NK-92 (cell line): ENCODE measurements around the gene S1PR4.
"Not testable (repeated sequence)": the region's sequence is repeated elsewhere in the genome, so short reads cannot be mapped to it uniquely, and the experiment has no call there.

ENCODE experiments used
- DNase-seq: peaks from one replicate; lab custom pipeline; 2025; ENCODE audit not compliant: unreplicated experiment; lab: John Stamatoyannopoulos, UW

The S1PR4 gene

DNA sequence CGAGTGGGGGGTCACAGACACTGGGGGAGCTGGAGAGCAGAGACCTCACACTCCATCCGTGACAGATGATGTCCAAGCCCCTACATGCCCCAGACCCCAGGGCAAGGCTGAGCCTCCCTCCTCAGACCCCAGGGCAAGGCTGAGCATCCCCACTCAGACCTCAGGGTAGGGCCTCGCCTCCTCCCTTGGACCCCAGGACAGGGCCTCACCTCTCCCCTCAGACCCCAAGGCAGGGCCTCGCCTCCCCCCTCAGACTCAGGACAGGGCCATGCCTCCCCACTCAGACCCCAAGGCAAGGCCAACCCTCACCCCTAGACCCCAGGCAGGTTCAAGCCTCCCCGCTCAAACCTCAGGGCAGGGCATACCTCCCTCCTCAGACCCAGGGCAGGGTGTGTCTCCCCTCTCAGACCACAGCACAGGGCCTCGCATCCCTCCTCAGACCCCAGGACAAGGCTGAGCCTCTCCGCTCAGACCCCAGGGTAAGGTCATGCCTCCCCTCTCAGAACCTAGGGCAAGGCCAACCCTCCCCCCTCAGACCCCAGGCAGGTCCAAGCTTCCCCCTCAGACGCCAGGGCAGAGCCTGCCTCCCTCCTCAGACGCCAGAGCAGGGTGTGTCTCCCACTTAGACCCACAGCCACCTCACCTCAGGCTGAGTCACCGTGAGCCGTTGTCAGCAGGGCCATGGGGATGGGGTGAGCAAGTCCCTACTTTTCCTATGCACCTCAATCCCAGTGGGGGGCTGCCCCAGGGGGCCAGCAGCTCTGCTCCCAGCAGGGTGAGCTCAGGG, 1.7 kb upstream of the S1PR4 start:
- no peak for DNase-seq

DNA sequence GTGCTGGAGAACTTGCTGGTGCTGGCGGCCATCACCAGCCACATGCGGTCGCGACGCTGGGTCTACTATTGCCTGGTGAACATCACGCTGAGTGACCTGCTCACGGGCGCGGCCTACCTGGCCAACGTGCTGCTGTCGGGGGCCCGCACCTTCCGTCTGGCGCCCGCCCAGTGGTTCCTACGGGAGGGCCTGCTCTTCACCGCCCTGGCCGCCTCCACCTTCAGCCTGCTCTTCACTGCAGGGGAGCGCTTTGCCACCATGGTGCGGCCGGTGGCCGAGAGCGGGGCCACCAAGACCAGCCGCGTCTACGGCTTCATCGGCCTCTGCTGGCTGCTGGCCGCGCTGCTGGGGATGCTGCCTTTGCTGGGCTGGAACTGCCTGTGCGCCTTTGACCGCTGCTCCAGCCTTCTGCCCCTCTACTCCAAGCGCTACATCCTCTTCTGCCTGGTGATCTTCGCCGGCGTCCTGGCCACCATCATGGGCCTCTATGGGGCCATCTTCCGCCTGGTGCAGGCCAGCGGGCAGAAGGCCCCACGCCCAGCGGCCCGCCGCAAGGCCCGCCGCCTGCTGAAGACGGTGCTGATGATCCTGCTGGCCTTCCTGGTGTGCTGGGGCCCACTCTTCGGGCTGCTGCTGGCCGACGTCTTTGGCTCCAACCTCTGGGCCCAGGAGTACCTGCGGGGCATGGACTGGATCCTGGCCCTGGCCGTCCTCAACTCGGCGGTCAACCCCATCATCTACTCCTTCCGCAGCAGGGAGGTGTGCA, 587 bp downstream of the S1PR4 start:
- no peak for DNase-seq

DNA sequence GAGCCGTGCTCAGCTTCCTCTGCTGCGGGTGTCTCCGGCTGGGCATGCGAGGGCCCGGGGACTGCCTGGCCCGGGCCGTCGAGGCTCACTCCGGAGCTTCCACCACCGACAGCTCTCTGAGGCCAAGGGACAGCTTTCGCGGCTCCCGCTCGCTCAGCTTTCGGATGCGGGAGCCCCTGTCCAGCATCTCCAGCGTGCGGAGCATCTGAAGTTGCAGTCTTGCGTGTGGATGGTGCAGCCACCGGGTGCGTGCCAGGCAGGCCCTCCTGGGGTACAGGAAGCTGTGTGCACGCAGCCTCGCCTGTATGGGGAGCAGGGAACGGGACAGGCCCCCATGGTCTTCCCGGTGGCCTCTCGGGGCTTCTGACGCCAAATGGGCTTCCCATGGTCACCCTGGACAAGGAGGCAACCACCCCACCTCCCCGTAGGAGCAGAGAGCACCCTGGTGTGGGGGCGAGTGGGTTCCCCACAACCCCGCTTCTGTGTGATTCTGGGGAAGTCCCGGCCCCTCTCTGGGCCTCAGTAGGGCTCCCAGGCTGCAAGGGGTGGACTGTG, 1.2 kb downstream of the S1PR4 start:
- DNase-seq = no peak

DNA sequence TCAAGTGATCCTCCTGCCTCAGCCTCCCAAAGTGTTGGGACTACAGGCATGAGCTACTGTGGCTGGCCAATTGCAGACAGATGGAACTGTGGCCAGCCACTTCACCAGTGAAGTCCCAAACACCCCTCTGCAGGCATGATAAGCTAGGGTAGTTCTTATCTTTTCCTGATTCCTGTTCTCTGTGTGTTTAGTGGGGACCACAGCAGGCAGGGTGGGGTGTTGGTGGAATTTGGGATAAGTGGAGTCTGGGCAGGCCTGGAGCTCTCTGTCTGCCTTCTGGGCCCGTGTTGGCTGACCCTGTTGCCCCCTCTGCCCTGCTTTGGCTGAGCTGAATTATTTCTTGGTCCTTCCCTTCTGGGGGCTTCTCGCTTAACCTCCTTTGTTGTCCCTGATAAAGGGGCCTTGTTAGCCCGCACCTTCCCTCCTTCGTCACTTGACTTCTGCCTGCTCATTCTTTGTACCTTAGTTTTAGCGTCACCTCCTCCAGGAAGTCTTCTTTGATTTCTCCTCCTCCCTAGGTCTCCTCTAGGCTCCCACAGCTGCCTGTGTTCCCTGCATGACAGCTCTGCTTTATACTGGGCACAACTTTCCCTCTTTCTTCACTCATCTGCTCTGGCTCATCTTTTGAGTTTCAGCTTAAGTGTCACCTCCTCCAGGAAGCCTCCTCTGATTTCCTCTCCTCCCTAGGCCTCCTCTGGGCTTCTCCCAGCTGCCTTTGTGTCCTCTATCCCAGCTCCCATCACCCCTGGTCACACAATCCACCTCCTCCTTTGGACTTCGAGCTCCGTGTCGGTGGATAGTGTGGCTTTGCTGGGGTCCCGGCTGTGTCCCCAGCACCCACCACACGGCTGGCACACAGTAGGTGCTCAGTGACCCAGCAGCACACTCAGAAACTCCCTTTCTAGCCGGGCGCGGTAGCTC, 5.4 kb downstream of the S1PR4 start:
- no peak for DNase-seq

DNA sequence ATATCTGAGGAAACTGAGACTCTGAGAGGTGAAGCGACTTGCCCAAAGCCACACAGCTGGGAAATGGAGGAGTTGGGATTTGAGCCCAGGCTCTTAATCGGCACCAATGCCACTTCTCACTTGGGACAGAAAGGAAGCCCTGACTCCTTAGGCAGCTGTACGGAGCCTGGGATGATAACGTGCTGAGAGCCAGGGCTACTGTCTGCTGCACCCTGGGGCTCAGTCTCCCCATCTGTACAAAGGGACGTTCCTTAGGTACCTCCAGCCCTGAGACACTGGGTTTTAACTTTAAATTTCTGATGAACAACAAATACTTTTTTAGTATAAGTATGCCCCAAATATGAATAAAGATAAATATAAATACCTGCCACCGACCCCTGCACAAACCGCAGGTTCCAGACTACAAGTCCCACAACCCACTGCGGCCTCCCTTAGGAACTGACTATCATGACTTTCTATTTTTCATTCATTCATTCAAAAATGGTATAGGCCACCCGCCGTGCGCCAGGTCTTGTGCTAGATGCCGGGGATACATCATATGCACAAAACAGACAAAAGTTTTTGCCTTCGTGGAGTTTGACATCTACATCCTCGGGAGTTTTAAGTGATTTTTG, 6.4 kb downstream of the S1PR4 start:
- DNase-seq = no peak

DNA sequence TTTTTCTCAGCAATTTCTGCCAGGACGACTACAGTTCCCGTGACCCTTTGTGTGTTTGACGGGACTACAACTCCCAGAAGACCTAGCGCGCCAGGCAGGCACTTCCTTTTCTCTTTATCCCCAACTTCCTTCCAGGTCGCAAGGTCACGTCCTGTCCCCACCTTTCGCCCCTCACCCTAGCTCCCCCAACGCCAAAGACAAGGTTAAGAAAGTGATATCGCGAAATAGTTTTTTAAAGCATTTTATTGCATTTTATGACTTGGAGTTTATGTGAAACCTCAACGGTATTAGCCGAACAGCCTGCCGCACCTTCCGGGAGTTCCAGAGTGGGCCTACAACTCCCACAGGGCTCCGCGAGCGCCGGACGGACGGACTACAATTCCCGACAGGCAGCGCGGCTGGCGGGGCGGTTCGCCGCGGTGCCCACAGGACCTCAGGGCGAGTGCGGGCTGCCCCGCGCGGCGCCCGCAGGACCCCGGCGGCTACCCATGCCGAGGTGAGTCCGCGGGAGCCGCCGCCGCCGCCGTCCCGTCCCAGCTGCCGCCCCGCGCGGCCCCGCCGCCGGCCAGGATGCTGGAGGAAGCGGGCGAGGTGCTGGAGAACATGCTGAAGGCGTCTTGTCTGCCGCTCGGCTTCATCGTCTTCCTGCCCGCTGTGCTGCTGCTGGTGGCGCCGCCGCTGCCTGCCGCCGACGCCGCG, 7.0 kb downstream of the S1PR4 start, which contains the start of gene NCLN:
TSS of gene NCLN (plus strand) at position 470 of the 699 bp plus-strand sequence. CDS start at position 571, 101 bp downstream.
- peak; percentile 43 for DNase-seq

DNA sequence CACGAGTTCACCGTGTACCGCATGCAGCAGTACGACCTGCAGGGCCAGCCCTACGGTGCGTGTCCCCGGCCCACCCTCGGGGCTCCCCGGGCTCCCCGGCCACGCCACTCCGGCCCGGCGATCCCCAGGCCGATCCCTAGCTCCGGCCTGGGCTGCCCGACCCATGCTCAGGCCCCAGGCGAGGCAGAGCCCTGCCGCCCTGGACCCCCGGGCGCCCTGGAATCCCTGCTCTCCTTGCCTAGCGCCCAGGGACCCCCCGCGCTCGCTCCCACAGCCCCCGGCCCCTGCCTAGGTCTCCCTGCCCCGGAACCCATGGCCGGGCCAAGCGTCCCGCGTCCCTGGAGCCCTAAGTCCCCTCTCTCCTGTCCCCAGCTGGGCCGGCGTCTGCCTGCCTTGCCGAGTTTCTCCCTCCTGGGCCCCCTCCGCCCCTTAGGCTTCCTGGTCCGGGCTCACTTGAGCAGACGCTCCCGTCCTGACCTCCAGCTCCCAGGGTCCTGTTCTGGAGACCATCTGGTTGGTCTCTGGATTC, 7.7 kb downstream of the S1PR4 start:
- no peak for DNase-seq

DNA sequence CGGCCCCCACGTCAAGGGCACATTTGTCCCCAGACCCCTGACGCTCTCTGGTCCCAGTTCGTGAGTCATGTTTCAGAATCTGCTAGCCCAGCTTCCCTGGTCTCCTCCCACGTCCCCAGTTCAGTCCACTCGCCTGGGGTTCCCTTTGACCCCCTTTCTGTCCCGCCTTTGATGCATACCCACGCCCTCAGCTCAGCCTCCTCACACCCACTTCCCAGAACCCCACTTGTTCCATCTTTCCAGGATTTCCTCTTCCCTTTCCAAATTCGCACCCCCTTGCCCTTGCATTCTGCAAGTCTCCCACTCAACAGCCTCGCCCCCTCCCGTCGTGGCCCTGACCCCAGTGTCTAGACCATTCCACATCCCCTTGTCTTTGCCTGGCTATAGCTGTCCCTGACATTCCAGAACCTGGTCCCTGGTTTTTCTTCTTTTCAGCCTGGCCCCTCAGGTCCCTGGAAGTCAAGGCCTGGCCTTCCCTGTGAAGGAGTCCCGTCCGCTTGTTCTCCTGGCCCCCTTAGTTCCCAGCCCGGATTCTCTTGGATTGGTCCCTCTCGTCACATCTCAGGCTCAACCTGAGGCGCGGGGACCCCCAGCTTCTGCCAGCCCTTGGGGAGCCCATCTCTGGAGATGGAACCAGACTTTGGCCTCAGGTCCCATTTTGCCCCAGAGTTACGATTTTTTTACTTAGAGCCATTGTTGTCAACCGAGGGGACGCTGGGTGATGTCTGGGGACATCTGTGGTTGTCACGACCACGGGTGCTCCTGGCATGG, 8.5 kb downstream of the S1PR4 start:
- DNase-seq = no peak

DNA sequence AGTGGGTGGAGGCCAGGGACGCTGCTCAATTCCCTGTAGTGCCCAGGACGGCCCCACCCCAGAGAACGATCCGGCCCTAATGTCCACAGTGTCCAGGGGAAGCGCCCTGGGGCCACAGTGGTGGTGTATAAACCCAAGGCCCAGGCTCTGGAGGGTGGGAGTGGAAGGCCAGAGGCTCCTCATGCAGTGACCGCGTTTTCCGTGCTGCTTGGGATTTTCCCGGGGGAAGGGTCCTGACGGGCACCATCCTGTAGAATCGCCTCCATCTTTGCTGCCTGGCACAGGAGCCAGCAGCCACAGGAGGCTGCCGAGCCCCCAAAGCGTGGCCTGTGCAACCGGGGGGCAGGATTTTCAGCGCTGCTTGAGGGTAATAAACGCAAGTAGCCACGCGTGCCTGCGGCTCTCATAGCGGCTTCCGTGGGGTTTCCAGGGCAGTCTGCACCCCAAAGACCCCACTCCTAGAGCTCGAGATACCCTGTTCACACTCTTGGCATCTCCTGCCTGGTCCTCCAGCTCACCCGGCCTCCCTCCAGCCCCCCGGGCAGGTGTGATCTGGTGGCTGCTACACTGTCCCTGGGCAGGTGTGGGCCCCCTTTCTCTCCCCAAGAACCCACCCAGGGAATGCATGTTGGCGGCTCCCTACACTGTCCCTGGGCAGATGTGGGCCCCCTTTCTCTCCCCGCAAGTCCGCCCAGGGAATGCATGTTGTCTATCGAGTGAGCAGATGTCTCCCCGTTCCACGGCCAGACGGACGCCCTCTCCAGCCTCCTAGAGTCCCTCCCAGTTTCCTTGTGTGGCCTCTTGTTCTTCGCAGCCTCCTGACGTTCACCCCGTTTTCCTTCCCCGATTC, 9.3 kb downstream of the S1PR4 start:
- no peak for DNase-seq

DNA sequence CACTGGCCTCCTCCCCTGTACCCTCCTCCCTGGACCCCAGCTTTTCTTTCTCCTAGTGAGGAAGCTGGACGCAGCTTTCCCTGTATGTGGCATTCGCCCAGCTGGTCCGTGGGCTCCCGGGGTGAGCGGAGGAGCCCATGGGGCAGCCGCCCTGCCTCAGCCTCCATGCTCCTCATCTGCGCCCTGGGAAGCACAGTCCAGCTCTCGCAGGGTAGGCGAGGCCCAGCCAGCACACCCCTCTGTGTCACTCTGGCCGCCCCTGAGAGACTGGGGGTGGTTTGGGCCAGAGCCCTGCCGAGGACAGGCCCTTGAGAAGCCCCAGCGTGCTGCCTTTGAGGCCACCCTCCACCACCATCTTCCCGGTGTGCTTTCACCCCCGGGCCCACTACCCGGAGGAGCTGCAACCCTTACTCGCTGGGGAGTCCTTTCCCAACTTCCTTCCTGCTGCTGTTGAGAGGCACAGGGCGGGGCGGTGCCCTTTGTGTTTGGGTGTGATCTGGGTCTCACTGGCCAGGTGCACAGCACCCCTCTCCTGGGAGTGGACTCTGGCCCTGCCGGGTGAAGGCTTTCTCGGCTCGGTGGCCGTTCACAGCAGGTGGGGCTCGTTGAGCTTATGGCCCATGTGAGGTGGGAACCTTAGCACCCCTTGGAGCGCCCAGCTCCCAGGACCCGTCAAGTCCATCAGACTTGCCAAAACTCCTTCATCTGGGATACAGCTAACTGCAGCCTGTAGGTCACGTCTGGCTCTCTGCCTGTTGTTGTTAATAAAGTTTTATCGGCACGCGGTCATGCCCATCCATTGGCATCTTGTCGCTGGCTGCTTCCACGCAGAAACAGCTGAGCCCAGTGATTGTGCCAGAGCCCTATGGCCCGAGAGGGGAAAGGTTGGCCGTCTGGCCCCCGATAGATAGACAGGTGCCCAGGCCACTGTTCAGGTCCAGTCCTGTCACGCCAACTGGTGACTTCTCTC, 10.3 kb downstream of the S1PR4 start:
- no peak for DNase-seq

DNA sequence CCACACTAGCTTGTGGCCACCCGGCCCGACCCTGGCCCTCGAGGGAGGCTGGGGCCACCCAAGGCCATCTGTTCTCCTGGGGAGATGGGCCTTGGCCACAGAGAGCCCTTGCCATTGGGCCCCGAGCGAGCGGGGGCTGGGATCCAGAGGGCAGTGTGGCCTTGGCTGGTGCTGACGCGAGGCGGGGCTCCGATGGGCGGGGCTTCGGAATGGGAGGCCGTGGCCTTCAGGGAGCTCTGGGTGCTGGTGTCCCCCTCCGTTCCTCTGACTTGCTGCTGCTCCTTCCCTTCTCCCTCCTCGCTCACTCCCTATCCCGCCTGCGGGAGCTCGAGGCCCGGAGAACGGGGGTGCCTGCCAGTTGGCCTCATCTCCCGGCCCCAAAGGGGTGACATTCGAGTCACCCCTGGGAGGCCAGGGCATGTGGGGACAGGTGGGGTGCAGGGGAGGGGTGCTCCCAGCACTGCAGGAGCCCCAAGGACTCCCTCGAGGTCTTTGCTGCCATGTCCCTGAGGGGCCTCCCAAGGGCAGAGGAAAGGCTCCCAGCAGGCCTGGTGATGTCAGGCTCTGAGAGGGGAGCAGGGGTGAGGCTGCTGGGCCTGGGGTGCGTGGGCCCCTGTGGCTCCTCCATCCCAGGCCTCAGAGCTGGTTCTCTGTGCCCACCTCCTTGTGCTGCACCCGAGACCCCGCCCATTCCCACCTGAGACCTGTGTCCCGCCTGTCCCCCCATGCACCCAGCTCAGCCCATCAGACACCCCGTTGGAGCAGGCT, 11.3 kb downstream of the S1PR4 start:
- DNase-seq = no peak

DNA sequence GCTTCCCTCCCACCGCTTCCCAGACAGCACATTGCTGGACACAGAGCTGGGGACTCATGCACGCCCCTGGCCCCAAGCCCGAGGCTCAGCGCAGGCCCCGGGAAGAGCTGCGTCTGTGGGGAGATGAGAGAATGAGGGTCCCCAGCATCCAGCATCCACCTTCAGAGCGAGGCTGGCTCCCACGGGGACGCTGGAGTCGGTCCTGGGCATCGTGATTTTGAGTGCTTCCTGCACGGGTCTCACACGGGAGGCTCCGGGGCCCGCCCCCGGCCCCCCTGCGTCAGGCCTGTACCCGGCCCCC, 11.9 kb downstream of the S1PR4 start:
- no peak for DNase-seq

DNA sequence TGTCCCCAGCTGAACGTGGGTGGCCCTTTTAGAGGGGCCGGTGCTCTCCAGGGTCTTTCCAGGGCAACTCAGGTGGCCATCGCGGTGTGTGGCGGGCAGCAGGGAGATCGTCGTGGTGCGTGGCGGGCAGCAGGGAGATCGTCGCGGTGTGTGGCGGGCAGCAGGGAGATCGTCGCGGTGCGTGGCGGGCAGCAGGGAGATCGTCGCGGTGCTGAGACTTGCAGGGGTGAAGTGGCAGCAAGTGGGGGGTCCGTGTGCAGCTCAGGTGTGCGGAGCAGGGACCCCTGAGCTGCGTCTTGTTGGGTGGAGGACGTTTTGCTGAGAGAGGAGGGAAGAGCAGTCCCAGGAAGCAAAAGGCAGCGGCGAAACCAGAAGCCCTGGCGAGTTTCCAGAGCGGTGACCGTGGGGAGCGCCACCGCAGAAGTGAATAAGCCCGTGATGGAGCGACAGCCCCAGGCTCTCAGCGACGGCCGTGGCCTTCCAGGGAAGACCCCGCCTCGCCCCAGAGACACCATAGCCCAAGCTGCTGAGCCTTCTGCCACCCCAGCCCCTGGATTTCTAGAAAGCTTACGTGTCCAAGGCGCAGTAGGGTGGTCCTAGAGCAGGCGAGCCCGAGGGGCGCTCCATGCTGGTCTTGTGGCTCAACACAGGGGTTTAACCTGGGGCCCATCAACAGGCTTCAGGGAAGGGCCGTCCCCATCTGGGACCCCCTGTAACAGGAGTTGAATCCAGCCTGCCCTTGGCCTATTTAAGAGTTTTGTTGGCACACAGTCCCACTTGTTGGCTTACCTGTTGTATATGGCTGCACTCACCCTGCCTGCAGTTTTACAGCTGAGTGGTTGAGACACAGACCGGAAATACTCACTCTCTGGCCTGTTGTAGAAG, 12.6 kb downstream of the S1PR4 start:
- no peak for DNase-seq

DNA sequence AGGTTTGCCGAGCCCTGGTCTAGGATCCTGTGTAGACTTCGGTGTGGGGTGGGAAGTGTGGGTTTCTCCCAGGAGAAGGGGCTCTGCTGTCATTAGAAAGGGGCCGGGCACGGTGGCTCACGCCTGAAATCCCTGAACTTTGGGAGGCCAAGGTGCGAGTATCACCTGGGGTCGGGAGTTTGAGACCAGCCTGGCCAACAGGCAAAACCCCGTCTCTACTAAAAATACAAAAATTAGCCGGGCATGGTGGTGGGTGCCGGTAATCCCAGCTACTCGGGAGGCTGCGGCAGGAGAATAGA, 13.2 kb downstream of the S1PR4 start:
- DNase-seq = not testable (repeated sequence)

DNA sequence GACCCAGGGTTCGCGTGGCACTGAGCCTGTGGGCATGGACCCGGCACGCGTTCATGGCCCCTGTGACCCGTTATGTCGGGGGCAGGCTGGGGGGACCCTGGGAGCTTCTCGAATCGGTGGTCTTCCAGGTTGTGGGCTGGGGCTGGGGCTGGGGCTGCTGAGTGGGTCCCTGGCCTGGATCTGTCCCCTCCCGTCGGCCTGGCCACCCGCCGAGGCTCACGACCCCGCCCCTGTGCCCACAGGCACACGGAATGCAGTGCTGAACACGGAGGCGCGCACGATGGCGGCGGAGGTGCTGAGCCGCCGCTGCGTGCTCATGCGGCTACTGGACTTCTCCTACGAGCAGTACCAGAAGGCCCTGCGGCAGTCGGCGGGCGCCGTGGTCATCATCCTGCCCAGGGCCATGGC, 13.7 kb downstream of the S1PR4 start:
- DNase-seq = no peak

DNA sequence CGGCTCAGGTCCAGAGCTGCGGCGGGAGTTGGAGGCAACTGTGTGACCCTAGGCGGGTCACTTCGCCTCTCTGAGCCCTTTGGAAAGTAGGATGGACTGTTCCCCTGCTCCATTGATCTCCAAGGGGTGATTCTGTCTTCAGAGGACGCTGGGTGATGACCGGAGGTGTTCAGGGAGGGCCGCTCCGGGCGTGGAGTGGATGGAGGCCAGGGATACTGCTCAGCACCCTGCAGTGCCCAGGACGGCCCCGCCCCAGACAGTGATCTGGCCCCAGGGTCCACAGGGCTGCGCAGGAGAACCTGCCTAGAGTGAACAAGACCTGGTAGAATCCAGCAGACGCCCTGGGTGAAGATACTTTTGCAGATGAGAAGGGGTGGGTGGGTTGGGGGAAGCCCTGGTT, 14.1 kb downstream of the S1PR4 start:
- DNase-seq = no peak
